CD4-positive, alpha-beta memory T cell (primary cell): Measurements from ENCODE around the gene ZNF691. TPM values are rescaled to one million over a fixed set of nuclear protein-coding genes. Genes with fewer than 3 reads are reported as not detected.

Experiments
- CTCF ChIA-PET: fragments of 350-600 bp; sonication (Branson Sonifier 250); formaldehyde crosslinking; loops from one replicate; lab custom pipeline; 2021; ENCODE audit warnings: inconsistent platforms; ENCODE audit not compliant: partially characterized antibody; lab: Charles Lee
- POLR2A ChIA-PET: fragments of 350-600 bp; sonication (Branson Sonifier 250); formaldehyde crosslinking; loops from one replicate; lab custom pipeline; 2021; ENCODE audit not compliant: partially characterized antibody; lab: Charles Lee
- DNase-seq, 5 donors: peaks; one replicate each; pipeline versions ENCODE4 v3.0.0 to v3.0.0-alpha.2; 2020 to 2022; ENCODE audit warnings: mixed read lengths in 1 of 5
- H3K27ac ChIP-seq: one replicate; pipeline ENCODE4 v1.7.0; 2013; ENCODE audit warnings: low read depth, low read length
- H3K27me3 ChIP-seq: 2 replicates; pipeline ENCODE4 v1.7.0; 2013; ENCODE audit warnings: mild to moderate bottlenecking, low read length, moderate library complexity; ENCODE audit not compliant: insufficient read depth
- H3K36me3 ChIP-seq: 2 replicates; pipeline ENCODE4 v1.7.0; 2013; ENCODE audit warnings: mild to moderate bottlenecking, low read length, moderate library complexity; ENCODE audit not compliant: insufficient read depth
- H3K4me1 ChIP-seq: 2 replicates; pipeline ENCODE4 v1.7.0; 2013; ENCODE audit warnings: mild to moderate bottlenecking, low read length, moderate library complexity; ENCODE audit not compliant: insufficient read depth
- H3K4me3 ChIP-seq, 2 donors: one replicate each; pipeline ENCODE4 v1.7.0; 2013; ENCODE audit warnings: low read length in 2 of 2, mild to moderate bottlenecking in 1 of 2
- H3K9me3 ChIP-seq, 2 donors: one replicate each; pipeline ENCODE4 v1.7.0; 2013; ENCODE audit warnings: low read length in 2 of 2, control low read depth in 1 of 2; ENCODE audit not compliant: control insufficient read depth in 1 of 2
- H3K27ac Mint-ChIP-seq, 7 donors: one replicate each; pipeline ENCODE4 v1.8.0; 2020 to 2021; ENCODE audit warnings: mixed read lengths in 7 of 7, mild to moderate bottlenecking in 6 of 7, inconsistent platforms in 3 of 7, moderate library complexity in 3 of 7
- H3K27me3 Mint-ChIP-seq, 2 donors: one replicate each; pipeline ENCODE4 v1.8.0; 2020 to 2021; ENCODE audit warnings: mixed read lengths in 2 of 2
- H3K36me3 Mint-ChIP-seq, 2 donors: one replicate each; pipeline ENCODE4 v1.8.0; 2020 to 2021; ENCODE audit warnings: mixed read lengths in 2 of 2, inconsistent platforms in 1 of 2, mild to moderate bottlenecking in 1 of 2
- H3K4me1 Mint-ChIP-seq, 4 donors: one replicate each; pipeline ENCODE4 v1.8.0; 2020 to 2021; ENCODE audit warnings: mixed read lengths in 4 of 4, mild to moderate bottlenecking in 1 of 4
- H3K4me3 Mint-ChIP-seq, 8 donors: one replicate each; pipeline ENCODE4 v1.8.0; 2020 to 2021; ENCODE audit warnings: mixed read lengths in 8 of 8, mild to moderate bottlenecking in 7 of 8, moderate library complexity in 6 of 8, inconsistent platforms in 3 of 8
- H3K9me3 Mint-ChIP-seq, 8 donors: one replicate each; pipeline ENCODE4 v1.8.0; 2020 to 2021; ENCODE audit warnings: mixed read lengths in 8 of 8, mild to moderate bottlenecking in 5 of 8, inconsistent platforms in 3 of 8, moderate library complexity in 1 of 8
- intact Hi-C: fragments of 100-400 bp; cut with micrococcal nuclease; formaldehyde crosslinking; loops from one replicate; pipeline ENCODE4 v1.15.1; 2023
- polyA plus RNA-seq, 2 donors: library from polyadenylated mRNA; unstranded; fragments of 300-500 nt; fragmentation: Illumina TruSeq; gene quantifications; one replicate each; pipeline ENCODE4 v1.2.3, GENCODE V29; 2021
- total RNA-seq, 2 experiments: library from RNA; stranded (reverse); gene quantifications; one replicate each; pipeline ENCODE4 v1.2.3, GENCODE V29; 2021

Gene ZNF691
- total and polyA plus RNA-seq, 4 experiments from 2014 or later: 8.6 to 18.8 (median 13.6) TPM

DNA sequence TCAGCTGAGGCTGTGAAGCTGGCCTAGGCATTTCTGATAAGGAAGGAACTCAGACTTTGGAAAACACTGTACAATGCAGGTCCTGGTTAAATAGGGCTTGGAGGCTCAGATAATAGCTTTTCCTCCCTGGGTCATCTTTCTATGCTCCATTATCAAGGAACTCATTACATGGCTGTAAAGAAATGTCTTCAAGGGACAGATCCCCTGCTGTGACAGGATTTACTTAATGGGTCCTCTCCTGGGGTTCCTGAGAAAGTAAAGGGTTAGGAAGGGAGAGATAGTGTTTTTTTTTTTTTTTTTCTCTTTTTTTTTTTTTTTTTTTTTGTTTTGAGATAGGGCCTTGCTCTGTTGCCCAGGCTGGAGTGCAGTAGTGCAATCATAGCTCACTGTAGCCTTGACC, 15.1 kb upstream of the ZNF691 start:
- ChIA-PET CTCF (interaction anchor here (0.6 to 1.9 kb wide), 4 partner anchors 9 to 200 kb away, joined by 3 to 6 read pairs (median 3); partner anchors contain the start of gene ZNF691), POLR2A (interaction anchor here (2.4 kb wide), 1 partner anchor 16 kb away, joined by 8 read pairs; the partner anchor contains the start of gene ZNF691)
- Histone ChIP-seq H3K9me3 (no peaks in the 10 kb centered on the region), H3K4me1 (no peaks in the 10 kb centered on the region), H3K27ac (no peak overlapping the region), H3K27me3 (no peaks in the 10 kb centered on the region), H3K4me3 (no peak overlapping the region), H3K36me3 (no peaks in the 10 kb centered on the region)
- H3K27ac Mint-ChIP-seq: no peak overlapping the region
- intact Hi-C loops: no loop called here
- peaks cover 0 to 23% of the 10 kb centered on the region in 2 donors for H3K36me3 Mint-ChIP-seq
- DNase-seq: no peak
- no peak overlapping the region for H3K4me3 Mint-ChIP-seq
- H3K9me3 Mint-ChIP-seq: no peaks in the 10 kb centered on the region
- no peaks in the 10 kb centered on the region for H3K27me3 Mint-ChIP-seq
- H3K4me1 Mint-ChIP-seq: no peaks in the 10 kb centered on the region

DNA sequence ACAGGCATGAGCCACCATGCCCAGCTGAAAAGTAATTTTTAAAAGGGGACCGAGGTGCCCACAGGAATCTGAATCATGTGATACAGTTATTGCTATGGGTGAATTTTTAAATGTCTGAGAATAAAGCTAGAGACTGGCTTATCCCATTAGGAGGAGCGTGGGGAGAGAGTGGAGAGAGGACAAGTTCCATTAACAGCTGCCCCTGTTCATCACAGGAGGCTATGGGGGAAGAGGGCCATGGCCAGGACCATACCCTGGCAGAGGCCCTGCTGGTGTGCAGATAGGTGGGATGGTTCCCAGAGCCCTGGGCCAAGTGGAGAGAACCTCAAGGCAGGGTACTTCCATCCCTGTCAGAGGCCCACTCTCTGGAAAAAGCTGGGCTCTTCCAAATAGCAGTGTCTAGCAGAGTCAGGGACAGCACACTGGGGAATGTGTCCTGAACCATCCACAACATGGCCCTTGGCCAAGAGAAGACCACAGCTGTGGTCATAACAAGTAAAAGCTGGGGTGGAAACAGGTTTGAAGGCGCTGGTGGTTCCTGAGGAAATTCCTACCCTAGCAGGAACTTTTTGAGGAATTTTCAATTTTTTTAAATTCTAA, 13.7 kb upstream of the ZNF691 start:
- CTCF ChIA-PET: interaction anchor here (1.1 kb wide), 1 partner anchor 13 kb away, joined by 4 read pairs; the partner anchor contains the start of gene ZNF691
- H3K4me1 Mint-ChIP-seq: no peaks in the 10 kb centered on the region

DNA sequence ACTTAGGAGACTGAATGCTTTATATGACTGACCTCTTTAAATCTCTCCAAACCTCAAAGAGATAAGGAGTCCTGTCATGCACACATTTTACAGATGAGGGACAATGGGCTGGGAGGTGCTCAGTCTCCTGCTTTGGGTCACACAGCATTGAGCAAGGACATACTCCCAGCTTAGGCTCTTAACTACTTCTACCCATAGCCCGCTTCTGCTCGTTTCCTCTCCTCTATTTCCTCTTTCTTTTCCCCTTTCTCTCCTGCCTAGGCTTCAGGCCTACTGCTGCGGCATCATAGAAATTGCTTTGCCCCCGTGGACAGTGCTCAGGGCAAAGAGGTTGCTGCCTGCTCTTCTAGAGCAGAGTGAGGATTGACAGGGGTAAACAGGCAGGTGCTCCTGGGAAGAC, 12.4 kb upstream of the ZNF691 start:
- Histone ChIP-seq H3K36me3 (no peaks in the 10 kb centered on the region), H3K4me1 (no peaks in the 10 kb centered on the region), H3K4me3 (no peak overlapping the region), H3K27ac (no peak overlapping the region), H3K9me3 (no peaks in the 10 kb centered on the region), H3K27me3 (no peaks in the 10 kb centered on the region)
- Mint-ChIP-seq H3K27ac (no peak overlapping the region), H3K9me3 (no peaks in the 10 kb centered on the region), H3K4me3 (no peak overlapping the region), H3K4me1 (no peaks in the 10 kb centered on the region), H3K27me3 (no peaks in the 10 kb centered on the region), H3K36me3 (peaks cover 0 to 23% of the 10 kb centered on the region in 2 donors)
- POLR2A ChIA-PET: no interaction called here
- intact Hi-C loops: no loop called here
- DNase-seq: no peak
- CTCF ChIA-PET: interaction anchor here (1.1 kb wide), 1 partner anchor 12 kb away, joined by 4 read pairs; the partner anchor contains the start of gene ZNF691

More for the DNA sequence above, 13.7 kb upstream of the ZNF691 start:
- DNase-seq: no peak
- H3K36me3 Mint-ChIP-seq: peaks cover 0 to 23% of the 10 kb centered on the region in 2 donors
- no peaks in the 10 kb centered on the region for H3K36me3 ChIP-seq
- intact Hi-C loops: no loop called here
- H3K9me3 ChIP-seq: no peaks in the 10 kb centered on the region
- POLR2A ChIA-PET: interaction anchor here (2.4 kb wide), 1 partner anchor 14 kb away, joined by 8 read pairs; the partner anchor contains the start of gene ZNF691
- no peaks in the 10 kb centered on the region for H3K4me1 ChIP-seq
- no peaks in the 10 kb centered on the region for H3K27me3 ChIP-seq
- no peaks in the 10 kb centered on the region for H3K9me3 Mint-ChIP-seq
- no peaks in the 10 kb centered on the region for H3K27me3 Mint-ChIP-seq
- no peak overlapping the region for H3K27ac Mint-ChIP-seq
- H3K27ac ChIP-seq: no peak overlapping the region
- H3K4me3 Mint-ChIP-seq: no peak overlapping the region
- H3K4me3 ChIP-seq: no peak overlapping the region

DNA sequence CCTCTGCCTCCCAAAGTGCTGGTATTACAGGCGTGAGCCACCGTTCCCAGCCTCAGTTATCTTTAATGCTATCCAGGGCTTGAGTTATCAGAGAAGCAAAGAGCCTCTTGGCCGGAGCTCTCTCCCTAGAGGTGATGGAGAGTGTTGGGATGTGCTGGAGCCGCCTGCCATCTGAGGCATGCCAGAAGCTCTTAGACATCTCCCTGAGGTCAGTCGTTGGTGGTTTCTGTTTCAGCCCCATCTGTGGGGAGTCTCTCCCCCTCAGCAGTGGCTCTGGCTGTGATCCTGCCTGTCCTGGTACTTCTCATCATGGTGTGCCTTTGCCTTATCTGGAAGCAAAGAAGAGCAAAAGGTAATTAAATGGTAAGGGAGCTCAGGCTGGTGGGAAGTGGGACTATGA, 11.6 kb upstream of the ZNF691 start:
- intact Hi-C loops: no loop called here
- no peak for DNase-seq
- peaks cover 0 to 20% of the 10 kb centered on the region in 2 donors for H3K36me3 Mint-ChIP-seq
- ChIA-PET CTCF (interaction anchor here (2.1 kb wide), 1 partner anchor 12 kb away, joined by 9 read pairs; the partner anchor contains the start of gene ZNF691), POLR2A (interaction anchor here (1.8 kb wide), 1 partner anchor 11 kb away, joined by 6 read pairs; the partner anchor contains the start of gene ZNF691)
- no peaks in the 10 kb centered on the region for H3K9me3 Mint-ChIP-seq
- no peak overlapping the region for H3K27ac Mint-ChIP-seq
- no peak overlapping the region for H3K4me3 ChIP-seq
- H3K27me3 ChIP-seq: no peaks in the 10 kb centered on the region
- no peak overlapping the region for H3K4me3 Mint-ChIP-seq
- no peaks in the 10 kb centered on the region for H3K9me3 ChIP-seq
- H3K4me1 Mint-ChIP-seq: no peaks in the 10 kb centered on the region
- H3K27me3 Mint-ChIP-seq: no peaks in the 10 kb centered on the region
- H3K27ac ChIP-seq: no peak overlapping the region
- H3K36me3 ChIP-seq: no peaks in the 10 kb centered on the region
- H3K4me1 ChIP-seq: no peaks in the 10 kb centered on the region

DNA sequence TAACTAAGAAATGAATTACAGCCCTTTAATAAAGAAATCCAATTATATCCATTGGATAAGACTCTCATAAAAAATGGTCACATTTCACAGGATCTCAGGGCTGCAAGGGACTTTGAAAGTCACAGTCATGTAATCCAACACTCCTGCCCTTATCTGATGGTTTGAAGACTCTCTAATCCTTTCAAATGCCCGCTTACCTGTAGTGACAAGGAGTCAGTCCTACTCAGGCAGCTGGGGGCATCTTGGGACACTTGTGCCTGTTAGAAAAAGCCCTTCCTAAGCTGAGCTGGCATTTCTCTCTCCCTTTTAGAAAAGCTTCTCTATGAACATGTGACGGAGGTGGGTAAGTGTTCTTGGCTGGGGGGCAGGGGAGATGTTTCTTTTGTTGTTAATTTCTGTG, 11.0 kb upstream of the ZNF691 start:
- no peaks in the 10 kb centered on the region for H3K9me3 Mint-ChIP-seq
- H3K4me1 ChIP-seq: no peaks in the 10 kb centered on the region
- H3K36me3 ChIP-seq: no peaks in the 10 kb centered on the region
- intact Hi-C loops: no loop called here
- CTCF ChIA-PET: interaction anchor here (1.1 to 2.1 kb wide), 2 partner anchors 9 to 11 kb away, joined by 3 to 9 read pairs; partner anchors contain the start of gene ZNF691
- H3K4me3 Mint-ChIP-seq: no peak overlapping the region
- no peaks in the 10 kb centered on the region for H3K9me3 ChIP-seq
- no peaks in the 10 kb centered on the region for H3K27me3 Mint-ChIP-seq
- no peak for DNase-seq
- H3K27ac Mint-ChIP-seq: no peak overlapping the region
- H3K36me3 Mint-ChIP-seq: peaks cover 0 to 15% of the 10 kb centered on the region in 2 donors
- no peaks in the 10 kb centered on the region for H3K27me3 ChIP-seq
- no peak overlapping the region for H3K27ac ChIP-seq
- POLR2A ChIA-PET: interaction anchor here (0.7 to 1.8 kb wide), 2 partner anchors 10 to 18 kb away, joined by 3 to 6 read pairs; partner anchors contain the start of gene ZNF691
- no peaks in the 10 kb centered on the region for H3K4me1 Mint-ChIP-seq
- no peak overlapping the region for H3K4me3 ChIP-seq

DNA sequence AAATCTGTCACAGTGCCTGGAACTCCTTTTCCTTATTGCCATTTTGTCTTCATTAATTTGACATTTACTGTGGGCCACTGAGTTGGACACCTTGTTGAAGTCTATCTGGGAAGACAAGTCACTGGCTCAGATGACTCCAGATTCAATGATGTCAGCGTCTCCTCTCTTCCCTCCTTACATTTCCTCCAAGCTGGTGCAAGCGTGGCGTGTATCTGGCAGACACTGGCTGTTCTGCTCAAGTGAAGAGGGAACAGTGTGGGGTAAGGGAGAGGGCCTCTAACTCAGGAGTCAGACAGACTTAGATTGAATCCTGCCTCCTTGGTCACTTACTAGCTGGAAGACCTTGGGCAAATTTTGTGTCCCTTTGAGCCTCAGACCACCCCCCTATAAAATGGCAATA, 8.7 kb upstream of the ZNF691 start:
- Histone ChIP-seq H3K36me3 (no peaks in the 10 kb centered on the region), H3K9me3 (no peaks in the 10 kb centered on the region), H3K4me1 (no peaks in the 10 kb centered on the region), H3K27ac (no peak overlapping the region), H3K27me3 (no peaks in the 10 kb centered on the region), H3K4me3 (no peak overlapping the region)
- Mint-ChIP-seq H3K27ac (peak overlapping the region in 2 of 7 donors; percentile 23 to 71), H3K36me3 (peaks cover 0 to 18% of the 10 kb centered on the region in 2 donors), H3K4me3 (no peak overlapping the region), H3K9me3 (no peaks in the 10 kb centered on the region), H3K27me3 (no peaks in the 10 kb centered on the region), H3K4me1 (no peaks in the 10 kb centered on the region)
- ChIA-PET CTCF (interaction anchor here (1.5 kb wide), 1 partner anchor 10 kb away, joined by 6 read pairs; no protein-coding TSS in a partner anchor), POLR2A (interaction anchor here (0.5 kb wide), 1 partner anchor 224 kb away, joined by 3 read pairs; no protein-coding TSS in a partner anchor)
- no peak for DNase-seq
- intact Hi-C loops: no loop called here

DNA sequence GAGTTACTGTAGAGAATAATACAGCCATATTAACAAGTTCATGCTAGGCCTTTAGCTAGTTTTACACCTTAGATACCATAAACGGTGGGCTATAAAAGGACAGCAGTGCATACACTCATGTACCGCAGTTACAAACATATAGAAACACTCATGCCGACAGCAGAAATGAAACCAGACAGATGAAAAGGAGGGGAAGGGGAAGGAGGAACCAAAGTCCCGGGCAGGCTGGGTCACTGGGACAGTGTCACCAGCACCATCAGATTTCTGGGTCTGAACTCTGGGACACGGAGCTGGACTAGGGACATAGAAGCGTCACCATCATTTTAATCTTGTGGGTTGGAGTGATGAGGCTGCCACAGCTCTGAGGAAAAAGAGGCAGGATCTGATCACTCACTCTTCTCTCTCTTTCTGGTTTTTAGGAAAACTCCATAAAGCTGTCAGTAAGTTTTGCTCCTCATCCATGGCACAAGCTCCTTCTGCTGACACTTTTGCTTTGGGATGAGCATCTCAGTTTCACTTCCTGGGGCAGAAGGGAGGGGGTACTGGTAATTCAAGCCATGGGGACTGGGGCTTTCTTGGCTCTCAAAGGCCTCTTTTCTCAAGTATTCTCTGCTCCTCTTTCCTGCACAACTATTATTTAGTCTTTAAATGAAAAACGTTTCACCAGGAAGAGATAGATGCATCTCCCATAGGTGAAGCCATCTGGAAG, 7.8 kb upstream of the ZNF691 start:
- no peaks in the 10 kb centered on the region for H3K4me1 ChIP-seq
- no peak for DNase-seq
- Mint-ChIP-seq H3K27ac (peak overlapping the region in 1 of 7 donors; percentile 60), H3K4me3 (no peak overlapping the region), H3K27me3 (no peaks in the 10 kb centered on the region), H3K36me3 (peaks cover 2 to 28% of the 10 kb centered on the region in 2 donors), H3K4me1 (no peaks in the 10 kb centered on the region), H3K9me3 (no peaks in the 10 kb centered on the region)
- no peak overlapping the region for H3K27ac ChIP-seq
- intact Hi-C loops: no loop called here
- H3K9me3 ChIP-seq: no peaks in the 10 kb centered on the region
- no peaks in the 10 kb centered on the region for H3K36me3 ChIP-seq
- no peaks in the 10 kb centered on the region for H3K27me3 ChIP-seq
- CTCF ChIA-PET: interaction anchor here (1.5 kb wide), 1 partner anchor 9 kb away, joined by 6 read pairs; no protein-coding TSS in a partner anchor
- POLR2A ChIA-PET: interaction anchor here (0.7 kb wide), 1 partner anchor 12 kb away, joined by 3 read pairs; no protein-coding TSS in a partner anchor
- no peak overlapping the region for H3K4me3 ChIP-seq
